K562 (cell line): ENCODE results near the gene PPP1R15A. TPM values are rescaled to one million over a fixed set of nuclear protein-coding genes. Genes with fewer than 3 reads are reported as not detected.

Experiments used
- ATAC-seq: fragments of 200-7000 bp; cut with Tn5 transposase; 3 replicates; pipeline ENCODE4 v1.9.1; 2020; ENCODE audit warnings: moderate library complexity
- BruUV-seq: library from RNA; stranded (reverse); fragments of 400-500 nt; replicated peaks from 2 replicates; lab custom pipeline; 2021; lab: Mats Ljungman, UMichigan
- CTCF ChIA-PET: fragments of 300-600 bp; formaldehyde crosslinking; extraction: SDS; loops from one replicate; lab custom pipeline; 2021; ENCODE audit warnings: low intra/inter-chr PET ratio; lab: Yijun Ruan, JAX
- POLR2A ChIA-PET: fragments of 300-600, 350-650 bp; sonication (Branson Sonifier 250); formaldehyde crosslinking; extraction: SDS; loops from one replicate; lab custom pipeline; 2021; ENCODE audit warnings: antibody characterized with exemption, inconsistent platforms; lab: Yijun Ruan, JAX
- DNase-seq, 4 experiments: peaks; one replicate each; pipeline versions ENCODE4 v3.0.0 to v3.0.0-alpha.2; 2011 to 2018; ENCODE audit warnings: low spot score in 3 of 4, mixed read lengths in 3 of 4; ENCODE audit errors: extremely low read depth in 1 of 4
- FAIRE-seq: peaks from 2 replicates; lab custom pipeline; 2011; peaks lifted over from hg19 to GRCh38; lab: Jason Lieb, UNC
- H2AFZ ChIP-seq: 2 replicates; pipeline ENCODE4 v1.6.0; 2011; ENCODE audit warnings: low read depth, low read length, control low read depth, inconsistent platforms
- H3K27ac ChIP-seq: fragments of 200-600 bp; 3 replicates; pipeline ENCODE4 v1.8.0; 2011; ENCODE audit warnings: low read depth, mild to moderate bottlenecking, control low read depth, inconsistent platforms, low read length, moderate library complexity, mixed read lengths; ENCODE audit errors: extremely low read depth
- H3K27me3 ChIP-seq, 2 experiments: fragments of 300-600 bp in 1 of 2; 2 replicates in 1 of 2; 3 replicates in 1 of 2; pipeline versions ENCODE4 v1.6.0 to v1.8.0; 2011; ENCODE audit warnings: inconsistent platforms in 2 of 2, low read length in 2 of 2, mild to moderate bottlenecking in 1 of 2, mixed read lengths in 1 of 2, moderate library complexity in 1 of 2; ENCODE audit not compliant: control insufficient read depth in 2 of 2, insufficient read depth in 2 of 2
- H3K36me3 ChIP-seq: fragments of 300-600 bp; 3 replicates; pipeline ENCODE4 v1.8.0; 2011; ENCODE audit warnings: mild to moderate bottlenecking, low read length, inconsistent platforms; ENCODE audit not compliant: control insufficient read depth, insufficient read depth
- H3K4me1 ChIP-seq, 2 experiments: fragments of 200-600 bp in 1 of 2; replicated peaks in 1 of 2; 2 replicates in 1 of 2; 3 replicates in 1 of 2; pipeline versions ENCODE4 v1.5.1 to v1.8.0; 2011; ENCODE audit warnings: inconsistent platforms in 2 of 2, low read length in 2 of 2, mild to moderate bottlenecking in 1 of 2, mixed read lengths in 1 of 2, moderate library complexity in 1 of 2; ENCODE audit not compliant: control insufficient read depth in 2 of 2, insufficient read depth in 2 of 2
- H3K4me2 ChIP-seq: 2 replicates; pipeline ENCODE4 v1.6.1; 2011; ENCODE audit warnings: low read length, control low read depth, inconsistent platforms, mixed read lengths; ENCODE audit not compliant: insufficient read depth
- H3K4me3 ChIP-seq: fragments of 200-600 bp; sonication (generic), shearing (Covaris generic); 2 replicates; pipeline ENCODE4 v1.5.1; 2016; ENCODE audit warnings: control low read depth, inconsistent platforms
- H3K79me2 ChIP-seq: fragments of 200-600 bp; 3 replicates; pipeline ENCODE4 v1.8.0; 2011; ENCODE audit warnings: low read length, inconsistent platforms; ENCODE audit not compliant: control insufficient read depth, insufficient read depth
- H3K9ac ChIP-seq, 2 experiments: 2 replicates each; pipeline versions ENCODE4 v1.6.0 to v1.6.1; 2011; ENCODE audit warnings: low read depth in 2 of 2, low read length in 2 of 2, control low read depth in 1 of 2, inconsistent platforms in 1 of 2, mild to moderate bottlenecking in 1 of 2, mixed read lengths in 1 of 2; ENCODE audit not compliant: insufficient read depth in 1 of 2
- H3K9me1 ChIP-seq: one replicate; pipeline ENCODE4 v1.6.0; 2011; ENCODE audit warnings: inconsistent platforms, mild to moderate bottlenecking, low read length, moderate library complexity; ENCODE audit not compliant: control insufficient read depth, insufficient read depth
- H3K9me3 ChIP-seq: replicated peaks from 2 replicates; pipeline ENCODE4 v1.5.1; 2011; ENCODE audit warnings: low read depth, low read length, inconsistent platforms; ENCODE audit not compliant: control insufficient read depth, insufficient read depth
- H4K20me1 ChIP-seq: replicated peaks from 2 replicates; pipeline ENCODE4 v1.6.1; 2011; ENCODE audit warnings: low read length, inconsistent platforms, mixed read lengths; ENCODE audit not compliant: control insufficient read depth, insufficient read depth
- CBFA2T3 ChIP-seq: fragments of 450-650 bp; IDR thresholded peaks from 2 replicates; pipeline ENCODE4 v1.6.1; 2017
- CREBBP ChIP-seq: IDR thresholded peaks from one replicate; pipeline ENCODE4 v1.6.1; 2012; ENCODE audit warnings: low read depth, mild to moderate bottlenecking, control low read depth, inconsistent platforms, low read length
- CSDE1 ChIP-seq, 2 experiments: fragments of 450-650 bp; IDR thresholded peaks; 2 replicates each; pipeline ENCODE4 v1.6.1; 2016; ENCODE audit warnings: mild to moderate bottlenecking in 1 of 2
- DPF2 ChIP-seq: fragments of 450-650 bp; IDR thresholded peaks from 2 replicates; pipeline ENCODE4 v1.6.1; 2016
- NUFIP1 ChIP-seq: fragments of 450-650 bp; IDR thresholded peaks from 2 replicates; pipeline ENCODE4 v1.6.1; 2018; ENCODE audit not compliant: partially characterized antibody
- PCBP2 ChIP-seq: fragments of 200-400 bp; formaldehyde crosslinking; IDR thresholded peaks from 2 replicates; pipeline ENCODE4 v1.6.1; 2018; ENCODE audit warnings: low read length, low read depth, mild to moderate bottlenecking, moderate library complexity; ENCODE audit not compliant: poor library complexity, severe bottlenecking
- RFX1 ChIP-seq: fragments of 450-650 bp; IDR thresholded peaks from 2 replicates; pipeline ENCODE4 v1.6.1; 2016; ENCODE audit warnings: mild to moderate bottlenecking, moderate library complexity
- SFPQ ChIP-seq: fragments of 200-400 bp; formaldehyde crosslinking; IDR thresholded peaks from 2 replicates; pipeline ENCODE4 v1.6.1; 2017; ENCODE audit warnings: mild to moderate bottlenecking, low read depth, low read length, moderate library complexity
- TFAP4 ChIP-seq: sonication (generic); formaldehyde crosslinking; IDR thresholded peaks from 2 replicates; pipeline ENCODE4 v1.8.0; 2022; ENCODE audit warnings: missing genetic modification reagents, mild to moderate bottlenecking, moderate library complexity, borderline replicate concordance
- ZNF707 ChIP-seq: fragments of 250-450 bp; sonication (Bioruptor Pico); conservative IDR thresholded peaks from 2 replicates; pipeline ENCODE4 v1.8.0; 2022; ENCODE audit warnings: inconsistent platforms, mild to moderate bottlenecking, moderate library complexity
- WGBS: fragments of 100-300 bp; shearing (Covaris generic); methylation state at CpG from one replicate; pipeline ENCODE4 v1.1.6; 2016; ENCODE audit warnings: low coverage, mixed read lengths; ENCODE audit not compliant: insufficient coverage; ENCODE audit errors: missing lambda C conversion rate; 5-methylcytosine and 5-hydroxymethylcytosine counted together
- in situ Hi-C: fragments of 300-500 bp; cut with MboI; formaldehyde crosslinking; loops from 4 replicates; pipeline ENCODE4 v1.15.0; 2018; ENCODE audit warnings: inconsistent platforms, mixed read lengths
- intact Hi-C: fragments of 100-400 bp; cut with micrococcal nuclease; formaldehyde crosslinking; loops from 2 replicates; pipeline ENCODE4 v1.14.2; 2022
- polyA plus RNA-seq, 8 experiments: library from polyadenylated mRNA; depleted of rRNA in 4 of 8; stranded (reverse) in 5 of 8; unstranded in 3 of 8; fragments of >200 nt; fragmentation: Nextera tagmentation in 2 of 8; fragmentation: Illumina TruSeq in 1 of 8; extraction: Ambion mirVana in 2 of 8; extraction: Trizol in 1 of 8; gene quantifications; 2 replicates each; pipeline versions ENCODE4 v1.2.1 to v1.2.3, GENCODE V29; 2011 to 2014; ENCODE audit warnings: inconsistent platforms in 1 of 8, missing spikeins in 1 of 8
- total RNA-seq, 7 experiments: library from RNA; depleted of rRNA in 6 of 7; stranded (reverse); fragments of >200 nt in 6 of 7; fragmentation: Illumina TruSeq in 2 of 7; extraction: Trizol in 2 of 7; gene quantifications; 2 replicates each; pipeline versions ENCODE4 v1.2.1 to v1.2.3, GENCODE V29; 2011 to 2021; ENCODE audit warnings: low replicate concordance in 1 of 7

Gene PPP1R15A
- total and polyA plus RNA-seq, 9 of the 15 experiments (the other 6 are each of a cell fraction or from before 2014, with no cell fraction given), result 0.42 to 73.7 (median 44.0) TPM

- no peak for TF ChIP-seq ZNF707 (CRISPR knock-in tag)
- no peak for TF ChIP-seq SFPQ
- no peak for TF ChIP-seq CBFA2T3
- TF ChIP-seq NUFIP1, result no peak
- no peak for TF ChIP-seq CREBBP
- no peak for TF ChIP-seq RFX1
- TF ChIP-seq TFAP4 (CRISPR knock-in tag), result no peak
- no peak for TF ChIP-seq DPF2
- TF ChIP-seq PCBP2, result no peak
- no peak for TF ChIP-seq CSDE1 (IDR thresholded peaks at IDR 0.05)
- Histone ChIP-seq H4K20me1 (no peaks in the 10 kb centered on the region), H3K27me3 (no peaks in the 10 kb centered on the region), H3K9ac (peak overlapping the region in 1 of 2 experiments; percentile 72; a peak in 2 of 4 replicates), H3K4me3 (no peak overlapping the region), H3K4me1 (peaks cover 33 to 72% of the 10 kb centered on the region in 2 experiments), H3K9me1 (no peaks in the 10 kb centered on the region), H3K27ac (no peak overlapping the region), H3K9me3 (no peaks in the 10 kb centered on the region), H3K4me2 (no peak overlapping the region), H3K79me2 (peaks cover 20% of the 10 kb centered on the region), H2AFZ (no peak overlapping the region), H3K36me3 (peaks cover 5% of the 10 kb centered on the region; the same call in 2 of the 3 replicates)
- DNase-seq, result no peak
- in situ Hi-C loops, result no loop called here
- no peak for ATAC-seq
- ChIA-PET POLR2A (interaction anchor here (4.0 to 9.7 kb wide), 3 partner anchors 12 to 69 kb away, joined by 19 to 205 read pairs (median 97); partner anchors contain the start of genes FTL and PPP1R15A), CTCF (interaction anchor here (0.7 kb wide), 1 partner anchor 74 kb away, joined by 4 read pairs; no protein-coding TSS in a partner anchor)
- intact Hi-C loops, result no loop called here
- no TSS peak for BruUV-seq
- WGBS, result 49% methylated on average over 5 of the region's 5 CpGs
- no peak for FAIRE-seq
These were observed 25.0 kb downstream of the PPP1R15A start for GRCh38 chr19:48897181-48897580.
